Retina (tissue), 1 donor: ENCODE measurements around the gene HBQ1.
"Not testable (repeated sequence)": the region's sequence is repeated elsewhere in the genome, so short reads cannot be mapped to it uniquely, and the experiment has no call there.

ENCODE experiments used
- DNase-seq: peaks from one replicate; pipeline ENCODE4 v3.0.0-alpha.2; 2016

HBQ1 gene

GRCh38 chr16:180101-180675 lies at the start of gene HBQ1:
Gene HBQ1, plus strand, starts transcription at chr16:180459. Its CDS starts 28 bp downstream, at chr16:180487.
- DNase-seq = peak; percentile 54

- no peak for DNase-seq
Observed at GRCh38 chr16:130533-131173, 49.6 kb upstream of the HBQ1 start.

GRCh38 chr16:132120-132519 lies 48.1 kb upstream of the HBQ1 start:
- no peak for DNase-seq

GRCh38 chr16:133716-134115 lies 46.5 kb upstream of the HBQ1 start:
- DNase-seq = no peak

- DNase-seq = peak; percentile 61
Observed at GRCh38 chr16:138049-138417, 42.2 kb upstream of the HBQ1 start.

GRCh38 chr16:140175-140857 lies 39.9 kb upstream of the HBQ1 start:
- no peak for DNase-seq

GRCh38 chr16:142405-142967 lies 37.8 kb upstream of the HBQ1 start:
- no peak for DNase-seq

- DNase-seq = no peak
Observed at GRCh38 chr16:143047-143446, 37.2 kb upstream of the HBQ1 start.

GRCh38 chr16:143456-143855 lies 36.8 kb upstream of the HBQ1 start:
- DNase-seq = no peak

- DNase-seq = no peak
Observed at GRCh38 chr16:144797-145252, 35.4 kb upstream of the HBQ1 start.

- DNase-seq = no peak
Observed at GRCh38 chr16:146646-147045, 33.6 kb upstream of the HBQ1 start.

- no peak for DNase-seq
Observed at GRCh38 chr16:149024-149660, 31.1 kb upstream of the HBQ1 start.

- no peak for DNase-seq
Observed at GRCh38 chr16:152141-153128, 27.8 kb upstream of the HBQ1 start, which contains the start of gene HBZ. Gene HBZ, plus strand, starts transcription at chr16:152644. Its CDS starts 266 bp downstream, at chr16:152910.

- DNase-seq = not testable (repeated sequence)
Observed at GRCh38 chr16:153129-153521, 27.1 kb upstream of the HBQ1 start.

- not testable (repeated sequence) for DNase-seq
Observed at GRCh38 chr16:153550-154216, 26.6 kb upstream of the HBQ1 start.

- DNase-seq = peak; percentile 64
Observed at GRCh38 chr16:154217-155030, 25.8 kb upstream of the HBQ1 start.

GRCh38 chr16:155031-155398 lies 25.2 kb upstream of the HBQ1 start:
- no peak for DNase-seq

- no peak for DNase-seq
Observed at GRCh38 chr16:159136-159849, 21.0 kb upstream of the HBQ1 start.

GRCh38 chr16:160242-160641 lies 20.0 kb upstream of the HBQ1 start:
- DNase-seq = not testable (repeated sequence)

- no peak for DNase-seq
Observed at GRCh38 chr16:160691-161190, 19.5 kb upstream of the HBQ1 start.
